ENCODE results near the gene RAB25. TPM values are rescaled to one million over a fixed set of nuclear protein-coding genes. Genes with fewer than 3 reads are reported as not detected.

The RAB25 gene
- polyA plus RNA-seq, 1 experiment, result not detected

GRCh38 chr1:156048663-156049258 lies 12.2 kb upstream of the RAB25 start:
- POLR2A ChIA-PET, result no interaction called here
- H3K27ac ChIP-seq (ENCODE audit: low read depth, low read length), result no peak overlapping the region
- no peaks in the 10 kb centered on the region for H3K9me3 ChIP-seq (ENCODE audit: control insufficient read depth, insufficient read depth, low read length)
- DNase-seq (ENCODE audit: low read depth, low spot score), result no peak
- no peak for TF ChIP-seq CTCF (IDR thresholded peaks at IDR 0.05; ENCODE audit: low read depth, low read length)
- CTCF ChIA-PET, result interaction anchor here (1.6 kb wide), 1 partner anchor 59 kb away, joined by 3 read pairs; no protein-coding TSS in a partner anchor
- H3K4me3 ChIP-seq (ENCODE audit: low read depth, low read length), result no peak overlapping the region
- H3K27me3 ChIP-seq (ENCODE audit: control insufficient read depth, insufficient read depth, low read length), result no peaks in the 10 kb centered on the region

DNA sequence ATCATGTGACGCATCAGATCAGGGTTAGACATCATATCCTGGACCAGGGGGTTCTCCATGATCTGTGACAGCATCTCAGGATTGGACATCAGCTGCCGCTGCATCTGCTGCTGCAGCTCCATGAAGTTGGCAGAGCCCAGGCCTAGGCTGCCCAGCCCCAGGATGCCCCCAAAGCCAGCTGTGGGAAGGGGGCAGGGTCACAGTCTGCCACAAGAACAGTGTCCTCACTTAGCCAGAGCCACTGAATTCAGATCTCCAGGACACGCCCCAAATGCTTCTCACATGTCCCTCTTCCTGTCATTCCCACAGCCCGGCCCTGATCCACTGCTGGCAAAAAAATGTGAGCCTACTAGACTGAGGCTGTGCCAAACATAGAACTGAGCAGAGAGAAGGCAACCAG lies 10.6 kb upstream of the RAB25 start:
- H3K27me3 ChIP-seq (ENCODE audit: control insufficient read depth, insufficient read depth, low read length), result no peaks in the 10 kb centered on the region
- DNase-seq (ENCODE audit: low read depth, low spot score), result no peak
- no peak for TF ChIP-seq CTCF (IDR thresholded peaks at IDR 0.05; ENCODE audit: low read depth, low read length)
- ChIA-PET CTCF (no interaction called here), POLR2A (no interaction called here)
- no peak overlapping the region for H3K4me3 ChIP-seq (ENCODE audit: low read depth, low read length)
- no peak overlapping the region for H3K27ac ChIP-seq (ENCODE audit: low read depth, low read length)
- H3K9me3 ChIP-seq (ENCODE audit: control insufficient read depth, insufficient read depth, low read length), result peaks cover 3% of the 10 kb centered on the region; the same call in 1 of the 2 replicates

DNA sequence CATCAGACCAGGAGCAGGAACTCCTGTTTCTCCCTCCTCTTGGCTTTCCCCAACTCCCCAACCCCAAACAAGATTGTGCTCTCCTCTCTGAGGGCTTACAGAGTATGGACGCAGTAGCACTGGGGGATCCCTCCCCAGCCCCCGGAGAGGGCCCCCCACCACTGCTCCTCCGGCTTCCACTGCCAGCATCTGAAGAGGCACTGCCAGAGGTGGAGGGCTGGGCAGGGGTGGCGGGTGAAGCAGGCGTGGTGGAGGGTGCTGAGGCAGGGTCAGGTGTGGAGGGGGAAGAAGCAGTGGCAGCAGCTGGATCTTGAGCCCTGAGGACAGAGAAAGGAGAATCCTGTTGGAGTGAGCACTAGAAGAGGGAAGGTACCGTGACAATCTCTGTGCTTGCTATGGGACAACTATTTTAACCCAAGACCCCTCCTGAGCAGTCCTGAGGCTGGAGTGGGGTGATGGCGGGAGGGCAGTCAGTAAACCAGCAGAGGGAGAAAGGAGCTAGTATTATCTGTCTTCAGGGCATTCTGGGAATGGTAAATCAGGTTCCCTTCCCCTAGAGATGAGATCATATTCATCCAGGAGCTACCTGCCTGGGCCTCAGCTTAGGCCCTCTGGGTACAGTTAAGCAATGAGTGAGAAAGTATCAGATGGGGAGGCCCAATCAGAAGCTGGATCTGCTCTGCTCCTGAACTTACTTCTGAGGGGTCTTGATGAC lies 9.8 kb upstream of the RAB25 start:
- peaks cover 3% of the 10 kb centered on the region; the same call in 1 of the 2 replicates for H3K9me3 ChIP-seq (ENCODE audit: control insufficient read depth, insufficient read depth, low read length)
- no peak overlapping the region for H3K4me3 ChIP-seq (ENCODE audit: low read depth, low read length)
- H3K27me3 ChIP-seq (ENCODE audit: control insufficient read depth, insufficient read depth, low read length), result no peaks in the 10 kb centered on the region
- POLR2A ChIA-PET, result no interaction called here
- CTCF ChIA-PET, result interaction anchor here (1.1 kb wide), 2 partner anchors 16 to 26 kb away, joined by 3 read pairs; no protein-coding TSS in a partner anchor
- no peak for TF ChIP-seq CTCF (IDR thresholded peaks at IDR 0.05; ENCODE audit: low read depth, low read length)
- H3K27ac ChIP-seq (ENCODE audit: low read depth, low read length), result no peak overlapping the region
- DNase-seq (ENCODE audit: low read depth, low spot score), result no peak

DNA sequence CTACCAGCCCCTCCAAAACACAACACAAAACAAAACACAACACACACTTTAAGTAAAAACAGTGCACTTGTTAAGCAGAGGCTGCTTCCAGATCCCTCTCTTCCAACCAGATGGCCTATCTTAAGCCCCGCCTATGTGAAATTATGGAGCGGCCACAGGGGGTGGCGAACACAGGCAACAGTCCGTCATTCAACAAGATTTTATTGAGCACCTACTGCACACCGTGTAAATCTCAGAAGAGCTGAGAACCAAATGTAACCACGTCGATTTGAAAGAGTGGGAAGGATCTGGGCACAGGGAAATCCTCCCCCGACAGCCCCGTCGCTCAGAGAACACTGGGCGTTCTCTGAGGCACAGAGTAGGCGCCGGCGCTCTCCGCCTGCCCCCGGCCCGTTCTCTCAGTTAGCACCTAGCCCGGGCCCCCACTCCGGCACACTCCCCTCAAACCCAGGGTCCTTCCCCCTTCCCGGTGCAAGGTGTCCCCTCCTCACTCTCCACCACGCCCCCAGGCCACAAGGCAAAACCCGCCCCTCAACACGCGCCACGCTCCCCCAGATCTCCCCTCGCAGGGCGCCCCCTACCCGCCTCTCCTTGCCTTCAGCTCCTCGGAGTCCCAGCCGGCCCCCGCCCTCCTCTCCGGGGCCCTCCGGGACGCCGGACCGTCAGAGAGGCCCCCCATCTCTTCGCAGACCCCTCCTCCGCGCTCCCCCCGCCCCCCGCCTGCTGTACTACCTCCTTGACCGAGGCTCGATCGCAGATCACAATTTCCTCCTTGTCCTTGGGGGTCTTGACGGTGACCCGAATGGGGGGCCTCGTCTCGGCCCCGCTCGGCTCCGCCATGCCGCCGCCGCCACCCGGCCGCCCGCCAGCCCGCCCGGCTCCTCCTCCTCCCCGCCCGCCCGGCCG lies 7.8 kb upstream of the RAB25 start:
- H3K4me3 ChIP-seq (ENCODE audit: low read depth, low read length), result peak overlapping the region; percentile 78
- ChIA-PET POLR2A (interaction anchor here (0.6 to 0.9 kb wide), 2 partner anchors 77 to 199 kb away, joined by 4 to 7 read pairs; no protein-coding TSS in a partner anchor), CTCF (interaction anchor here (0.6 to 1.5 kb wide), 4 partner anchors 13 to 115 kb away, joined by 3 to 4 read pairs (median 3); no protein-coding TSS in a partner anchor)
- peak; percentile 45 for TF ChIP-seq CTCF (IDR thresholded peaks at IDR 0.05; ENCODE audit: low read depth, low read length)
- peak overlapping the region; percentile 21 for H3K27ac ChIP-seq (ENCODE audit: low read depth, low read length)
- H3K9me3 ChIP-seq (ENCODE audit: control insufficient read depth, insufficient read depth, low read length), result peaks cover 3% of the 10 kb centered on the region; the same call in 1 of the 2 replicates
- no peak for DNase-seq (ENCODE audit: low read depth, low spot score)
- no peaks in the 10 kb centered on the region for H3K27me3 ChIP-seq (ENCODE audit: control insufficient read depth, insufficient read depth, low read length)

Data from AG04450 (cell line).